Breast epithelium (tissue), 3 donors: ENCODE data around the gene TSHR.

Experiments used
- CTCF ChIP-seq, 3 donors: fragments of 450-650 bp; IDR thresholded peaks; one replicate each; pipeline ENCODE4 v1.5.1; 2016 to 2017; ENCODE audit warnings: antibody characterized with exemption in 3 of 3, mild to moderate bottlenecking in 3 of 3, moderate library complexity in 3 of 3
- POLR2A ChIP-seq: fragments of 450-650 bp; IDR thresholded peaks from one replicate; pipeline ENCODE4 v1.6.1; 2016; ENCODE audit warnings: antibody characterized with exemption, mild to moderate bottlenecking, moderate library complexity

- TF ChIP-seq POLR2A (no peak), CTCF (IDR thresholded peaks at IDR 0.05) (no peak)
Observed at GRCh38 chr14:81172881-81173280, 217.5 kb downstream of the TSHR start.
